ENCODE measurements around the gene FARS2.

The FARS2 gene

GRCh38 chr6:5746759-5747130, 485.4 kb downstream of the FARS2 start:
- no peak for DNase-seq
- no peak for TF ChIP-seq EZH2 (IDR thresholded peaks at IDR 0.05; ENCODE audit: borderline replicate concordance, low read depth, low read length, severe bottlenecking)
- TF ChIP-seq CTCF (IDR thresholded peaks at IDR 0.05; ENCODE audit: borderline replicate concordance, extremely low read depth, low read length, poor library complexity, severe bottlenecking) = no peak
- Histone ChIP-seq H3K27me3 (ENCODE audit: insufficient read depth, low read length, poor library complexity) (no peaks in the 10 kb centered on the region), H3K9me3 (ENCODE audit: insufficient read depth, low read length, severe bottlenecking) (no peaks in the 10 kb centered on the region), H3K4me2 (ENCODE audit: insufficient read depth, low read length) (no peak overlapping the region), H4K20me1 (ENCODE audit: insufficient read depth, low read length) (peaks cover 3% of the 10 kb centered on the region; the same call in 1 of the 2 replicates), H3K4me1 (ENCODE audit: insufficient read depth, low read length) (no peaks in the 10 kb centered on the region), H3K36me3 (ENCODE audit: insufficient read depth, low read length) (no peaks in the 10 kb centered on the region), H3K79me2 (ENCODE audit: insufficient read depth, low read length) (no peaks in the 10 kb centered on the region), H3K4me3 (ENCODE audit: low read depth in 1 of 2, low read length in 2 of 2) (no peak overlapping the region), H3K9ac (ENCODE audit: low read depth, low read length) (no peak overlapping the region), H2AFZ (ENCODE audit: low read depth, low read length) (no peak overlapping the region), H3K27ac (ENCODE audit: low read length) (no peak overlapping the region)
- ATAC-seq (ENCODE audit: insufficient read depth, low read depth) = no peak

GRCh38 chr6:5747379-5747778, 486.1 kb downstream of the FARS2 start:
- ATAC-seq (ENCODE audit: insufficient read depth, low read depth) (no peak), DNase-seq (no peak)
- no peaks in the 10 kb centered on the region for H3K4me1 ChIP-seq (ENCODE audit: insufficient read depth, low read length)
- H3K27me3 ChIP-seq (ENCODE audit: insufficient read depth, low read length, poor library complexity) = no peaks in the 10 kb centered on the region
- H3K79me2 ChIP-seq (ENCODE audit: insufficient read depth, low read length) = no peaks in the 10 kb centered on the region
- H3K4me2 ChIP-seq (ENCODE audit: insufficient read depth, low read length) = no peak overlapping the region
- peaks cover 3% of the 10 kb centered on the region; the same call in 1 of the 2 replicates for H4K20me1 ChIP-seq (ENCODE audit: insufficient read depth, low read length)
- no peak overlapping the region for H3K4me3 ChIP-seq (ENCODE audit: low read depth in 1 of 2, low read length in 2 of 2)
- no peaks in the 10 kb centered on the region for H3K36me3 ChIP-seq (ENCODE audit: insufficient read depth, low read length)
- no peak overlapping the region for H3K27ac ChIP-seq (ENCODE audit: low read length)
- TF ChIP-seq EZH2 (IDR thresholded peaks at IDR 0.05; ENCODE audit: borderline replicate concordance, low read depth, low read length, severe bottlenecking) (no peak), CTCF (IDR thresholded peaks at IDR 0.05; ENCODE audit: borderline replicate concordance, extremely low read depth, low read length, poor library complexity, severe bottlenecking) (no peak)
- H2AFZ ChIP-seq (ENCODE audit: low read depth, low read length) = no peak overlapping the region
- no peaks in the 10 kb centered on the region for H3K9me3 ChIP-seq (ENCODE audit: insufficient read depth, low read length, severe bottlenecking)
- H3K9ac ChIP-seq (ENCODE audit: low read depth, low read length) = no peak overlapping the region

- Histone ChIP-seq H3K4me2 (ENCODE audit: insufficient read depth, low read length) (no peak overlapping the region), H2AFZ (ENCODE audit: low read depth, low read length) (no peak overlapping the region), H3K79me2 (ENCODE audit: insufficient read depth, low read length) (no peaks in the 10 kb centered on the region), H3K27ac (ENCODE audit: low read length) (no peak overlapping the region), H3K9me3 (ENCODE audit: insufficient read depth, low read length, severe bottlenecking) (peaks cover 5% of the 10 kb centered on the region), H3K27me3 (ENCODE audit: insufficient read depth, low read length, poor library complexity) (no peaks in the 10 kb centered on the region), H4K20me1 (ENCODE audit: insufficient read depth, low read length) (peaks cover 3% of the 10 kb centered on the region; the same call in 1 of the 2 replicates), H3K4me1 (ENCODE audit: insufficient read depth, low read length) (no peaks in the 10 kb centered on the region), H3K9ac (ENCODE audit: low read depth, low read length) (no peak overlapping the region), H3K36me3 (ENCODE audit: insufficient read depth, low read length) (no peaks in the 10 kb centered on the region; the same call in 1 of the 2 replicates), H3K4me3 (ENCODE audit: low read depth in 1 of 2, low read length in 2 of 2) (no peak overlapping the region)
- ATAC-seq (ENCODE audit: insufficient read depth, low read depth) = no peak
- no peak for TF ChIP-seq CTCF (IDR thresholded peaks at IDR 0.05; ENCODE audit: borderline replicate concordance, extremely low read depth, low read length, poor library complexity, severe bottlenecking)
- no peak for TF ChIP-seq EZH2 (IDR thresholded peaks at IDR 0.05; ENCODE audit: borderline replicate concordance, low read depth, low read length, severe bottlenecking)
- DNase-seq = no peak
Measured at GRCh38 chr6:5749016-5749650, 487.8 kb downstream of the FARS2 start.
